Astrocyte (in vitro differentiated cells and primary cell): ENCODE results near the gene C1orf56.

Experiments
- CTCF ChIP-seq: IDR thresholded peaks from 2 replicates; pipeline ENCODE4 v1.5.1; 2011; ENCODE audit warnings: low read depth, mild to moderate bottlenecking, inconsistent platforms, low read length, moderate library complexity; ENCODE audit not compliant: insufficient read depth
- EZH2 ChIP-seq: IDR thresholded peaks from 2 replicates; pipeline ENCODE4 v1.6.1; 2012; ENCODE audit warnings: mild to moderate bottlenecking, low read length, inconsistent platforms; ENCODE audit not compliant: insufficient read depth

GRCh38 chr1:151010346-151010726, 37.2 kb upstream of the C1orf56 start:
- TF ChIP-seq CTCF (no peak), EZH2 (no peak)
